LNCaP clone FGC (cell line): ENCODE data around the gene OTX1.

Source experiments
- DNase-seq: peaks from one replicate; pipeline ENCODE4 v3.0.0-alpha.2; 2011; ENCODE audit warnings: low read depth
- H3K4me3 ChIP-seq: 2 replicates; pipeline ENCODE4 v1.5.1; 2011; ENCODE audit warnings: mild to moderate bottlenecking, low read depth, low read length, control low read depth
- CTCF ChIP-seq: IDR thresholded peaks from 2 replicates; pipeline ENCODE4 v1.5.1; 2012; ENCODE audit warnings: mild to moderate bottlenecking; ENCODE audit not compliant: control insufficient read depth, insufficient read depth; ENCODE audit errors: extremely low read depth

The OTX1 gene

GRCh38 chr2:63059793-63060471, 9.3 kb downstream of the OTX1 start:
- TF ChIP-seq CTCF: no peak
- H3K4me3 ChIP-seq: no peak overlapping the region
- no peak for DNase-seq

- TF ChIP-seq CTCF: no peak
- no peak for DNase-seq
- no peak overlapping the region for H3K4me3 ChIP-seq
These were observed 9.9 kb downstream of the OTX1 start for GRCh38 chr2:63060472-63060991.

GRCh38 chr2:63064197-63064596, 13.6 kb downstream of the OTX1 start:
- TF ChIP-seq CTCF: no peak
- no peak overlapping the region for H3K4me3 ChIP-seq
- no peak for DNase-seq

GRCh38 chr2:63064661-63065060, 14.0 kb downstream of the OTX1 start:
- H3K4me3 ChIP-seq: no peak overlapping the region
- no peak for DNase-seq
- TF ChIP-seq CTCF: no peak

GRCh38 chr2:63066265-63066664, 15.6 kb downstream of the OTX1 start:
- no peak for DNase-seq
- TF ChIP-seq CTCF: no peak
- no peak overlapping the region for H3K4me3 ChIP-seq

GRCh38 chr2:63066838-63067237, 16.2 kb downstream of the OTX1 start:
- H3K4me3 ChIP-seq: no peak overlapping the region
- TF ChIP-seq CTCF: no peak
- no peak for DNase-seq

- no peak for DNase-seq
- no peak overlapping the region for H3K4me3 ChIP-seq
- TF ChIP-seq CTCF: no peak
These were observed 21.0 kb downstream of the OTX1 start for GRCh38 chr2:63071664-63072063.
